Stimulated activated CD8-positive, alpha-beta memory T cell treated with anti-CD3 and anti-CD28 coated beads, Interleukin-12 subunit alpha, Interleukin-12 subunit beta, amount 100 ng/mL, for 1 hour (primary cell): ENCODE results near the gene CMTR2.

Experiments
- DNase-seq: peaks from one replicate; pipeline ENCODE4 v3.0.0-alpha.2; 2020; ENCODE audit warnings: low read depth

CMTR2 gene

GRCh38 chr16:71276589-71277334 is 12.4 kb downstream of the CMTR2 start:
- no peak for DNase-seq

GRCh38 chr16:71273384-71273783 is 15.8 kb downstream of the CMTR2 start:
- no peak for DNase-seq

DNA sequence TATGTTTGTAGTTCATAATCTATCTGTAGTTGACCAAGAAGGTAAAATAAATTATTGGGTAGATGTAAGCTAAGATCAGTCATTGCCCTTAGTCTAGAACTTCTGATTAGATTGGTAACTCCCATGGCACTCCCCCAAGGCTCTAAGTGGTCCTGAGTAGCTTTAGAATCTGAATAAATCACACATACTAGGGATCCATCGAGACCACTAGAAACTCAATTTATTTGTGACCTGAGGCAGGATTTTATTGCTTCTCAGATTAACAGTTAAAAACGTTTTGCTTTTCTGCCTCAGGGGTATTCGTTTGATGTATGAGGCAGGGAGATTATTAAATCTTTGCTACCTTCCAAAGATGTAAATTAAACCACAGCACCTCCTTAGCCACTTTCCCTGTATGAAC is 24.9 kb downstream of the CMTR2 start:
- DNase-seq, result no peak

- no peak for DNase-seq
These were observed 25.6 kb downstream of the CMTR2 start for GRCh38 chr16:71263582-71263981.

DNA sequence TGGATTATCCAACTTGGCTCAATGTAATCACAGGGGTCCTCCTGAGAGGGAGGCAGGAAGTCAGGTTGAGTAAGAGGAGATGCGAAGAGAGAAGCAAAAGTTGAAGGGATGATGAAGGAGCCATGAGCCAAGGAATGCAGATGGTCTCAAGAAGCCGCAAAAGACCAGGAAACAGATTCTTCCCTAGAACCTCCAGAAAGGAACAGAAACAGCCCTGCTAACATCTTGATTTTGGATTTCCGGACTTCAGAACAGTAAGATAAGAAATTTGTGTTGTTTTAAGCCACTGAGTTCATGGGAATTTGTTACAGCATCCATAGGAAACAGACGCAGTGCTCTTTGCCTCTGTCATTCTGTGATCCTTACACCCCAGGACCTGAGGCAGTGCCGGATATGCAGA is 26.8 kb downstream of the CMTR2 start:
- no peak for DNase-seq

- DNase-seq, result no peak
These were observed 28.2 kb downstream of the CMTR2 start for GRCh38 chr16:71260995-71261394.

DNA sequence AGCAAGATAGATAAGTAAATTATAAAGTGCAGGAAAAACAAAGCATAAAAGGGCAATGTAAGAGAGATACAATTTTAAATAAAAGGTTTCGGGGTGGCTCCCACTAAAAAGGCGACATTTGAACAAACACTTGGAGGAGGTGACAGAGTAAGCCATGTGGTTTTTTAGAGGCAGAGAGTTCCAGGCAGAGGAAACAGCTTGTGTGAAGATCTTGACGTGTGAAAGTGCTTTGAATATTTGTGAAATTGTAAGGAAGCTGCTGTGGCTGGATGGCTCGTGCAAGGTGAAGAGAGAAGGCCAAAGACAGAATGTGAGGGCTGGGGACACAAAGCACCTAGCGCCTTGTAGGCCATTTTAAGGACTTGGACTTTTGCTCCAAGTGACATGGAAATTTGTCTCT is 30.1 kb downstream of the CMTR2 start:
- DNase-seq, result no peak

GRCh38 chr16:71258372-71258771 is 30.8 kb downstream of the CMTR2 start:
- no peak for DNase-seq

DNA sequence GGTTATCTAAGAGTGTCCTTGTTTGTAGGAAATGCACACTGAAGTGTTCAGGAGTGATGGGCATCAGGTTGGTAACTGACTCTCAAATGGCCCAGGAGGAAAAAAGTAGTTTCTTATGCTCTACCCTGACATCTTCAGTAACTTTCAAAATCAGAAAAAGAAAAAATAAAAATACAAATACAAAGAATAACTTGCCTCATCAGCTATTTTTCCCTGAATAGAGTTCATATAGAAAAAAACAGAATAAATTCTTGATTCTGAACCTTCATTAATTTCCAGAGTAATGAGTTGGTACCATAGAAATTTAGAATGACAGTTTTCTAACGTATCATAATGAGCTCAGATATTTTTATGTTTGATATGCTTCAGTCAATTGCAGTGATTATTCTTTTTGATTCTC is 31.4 kb downstream of the CMTR2 start:
- DNase-seq, result no peak

- DNase-seq, result no peak
These were observed 33.5 kb downstream of the CMTR2 start for GRCh38 chr16:71255721-71256120.

GRCh38 chr16:71254832-71255525 is 34.2 kb downstream of the CMTR2 start:
- DNase-seq, result no peak

DNA sequence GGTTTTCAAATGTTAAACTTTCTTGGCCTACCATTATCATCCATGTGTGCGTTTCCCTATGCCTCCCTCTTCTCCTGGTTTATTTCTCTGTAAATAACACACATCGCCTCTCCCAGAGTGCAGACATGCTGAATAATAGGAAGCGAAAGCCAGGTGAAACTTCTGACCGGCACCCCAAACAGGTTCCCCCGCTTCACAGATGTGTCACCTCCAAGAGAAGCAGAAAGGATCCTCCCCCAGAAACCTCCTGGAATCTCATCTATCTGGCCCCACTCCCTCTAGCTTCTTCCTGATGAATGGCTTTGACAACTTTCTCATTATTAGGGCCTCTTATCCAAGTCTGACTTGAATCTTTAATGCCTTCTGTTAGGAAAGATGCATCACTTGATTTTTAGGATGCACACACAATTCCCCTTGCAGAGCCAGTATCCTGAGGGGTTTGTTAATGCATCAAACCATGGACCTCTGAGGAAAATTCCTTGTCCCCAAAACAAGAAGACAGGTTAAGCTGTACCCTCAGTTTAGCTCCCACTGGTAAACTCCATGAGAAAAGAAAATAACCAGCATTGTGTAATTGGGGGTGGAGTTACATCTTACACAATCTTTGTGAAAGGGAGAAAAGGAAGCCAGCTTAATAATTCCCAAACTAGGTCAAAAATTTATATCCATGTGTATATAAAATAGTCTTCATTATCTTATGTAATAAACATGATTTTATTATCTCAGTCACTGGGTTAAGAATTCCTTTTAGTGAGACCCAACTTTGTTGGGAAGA is 38.6 kb downstream of the CMTR2 start:
- DNase-seq, result no peak

DNA sequence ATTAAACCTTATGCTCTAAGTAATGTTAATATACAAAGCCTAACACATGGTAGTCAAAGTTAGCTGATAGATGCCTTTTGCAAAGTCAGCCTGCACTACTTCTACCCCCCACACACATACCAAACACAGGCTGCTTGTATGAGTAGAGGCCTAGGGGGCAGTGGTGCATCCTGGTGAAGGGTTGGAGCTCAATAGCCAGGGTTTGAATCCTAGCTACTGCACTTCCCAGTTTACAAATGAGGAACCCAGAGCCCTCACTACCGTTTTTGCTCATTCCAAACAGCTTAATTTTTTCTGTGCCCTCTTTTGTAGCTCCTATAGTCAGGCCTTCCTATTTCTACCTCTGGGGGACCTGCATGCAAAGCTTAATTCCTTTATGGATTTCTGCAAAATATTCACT is 39.8 kb downstream of the CMTR2 start:
- DNase-seq, result no peak

- DNase-seq, result no peak
These were observed 41.7 kb downstream of the CMTR2 start for GRCh38 chr16:71247478-71247877.

DNA sequence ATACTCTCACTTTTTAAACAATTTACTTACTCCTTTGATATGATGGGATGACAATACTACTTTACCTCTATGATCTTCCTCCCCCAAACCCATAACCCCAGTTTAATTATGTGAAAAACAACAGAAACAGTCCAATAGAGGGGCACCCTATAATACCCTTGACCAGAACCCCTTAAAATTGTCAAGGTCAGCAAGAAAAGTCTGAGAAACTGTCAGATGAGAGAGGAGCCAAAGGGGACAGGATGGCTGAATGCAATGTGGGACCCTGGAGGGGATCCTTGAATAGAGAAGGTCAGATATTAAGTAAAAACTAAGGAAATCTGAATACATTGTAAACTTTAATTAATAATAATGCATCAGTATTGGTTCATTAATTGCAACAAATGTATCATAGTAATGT is 42.9 kb downstream of the CMTR2 start:
- no peak for DNase-seq

DNA sequence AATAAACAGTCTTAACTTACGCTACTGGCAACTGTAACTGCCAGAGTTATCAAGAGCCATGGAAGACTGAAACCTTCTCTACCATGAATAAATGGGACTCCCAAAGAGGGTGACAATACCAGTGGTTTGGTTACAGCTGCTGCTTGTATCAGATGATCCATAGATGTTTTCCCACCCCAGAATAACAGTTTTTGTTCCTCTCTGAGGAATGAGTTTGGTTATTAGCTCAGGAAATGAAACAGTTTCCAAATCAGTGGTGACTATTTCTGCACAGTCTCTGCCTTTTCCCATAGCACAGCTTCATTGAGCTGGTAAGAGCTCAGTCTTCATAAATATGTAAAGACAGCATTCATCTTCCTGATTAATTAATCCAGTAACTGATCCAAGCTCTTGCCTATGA is 44.7 kb downstream of the CMTR2 start:
- DNase-seq, result no peak

- no peak for DNase-seq
These were observed 46.6 kb downstream of the CMTR2 start for GRCh38 chr16:71242601-71243000.

DNA sequence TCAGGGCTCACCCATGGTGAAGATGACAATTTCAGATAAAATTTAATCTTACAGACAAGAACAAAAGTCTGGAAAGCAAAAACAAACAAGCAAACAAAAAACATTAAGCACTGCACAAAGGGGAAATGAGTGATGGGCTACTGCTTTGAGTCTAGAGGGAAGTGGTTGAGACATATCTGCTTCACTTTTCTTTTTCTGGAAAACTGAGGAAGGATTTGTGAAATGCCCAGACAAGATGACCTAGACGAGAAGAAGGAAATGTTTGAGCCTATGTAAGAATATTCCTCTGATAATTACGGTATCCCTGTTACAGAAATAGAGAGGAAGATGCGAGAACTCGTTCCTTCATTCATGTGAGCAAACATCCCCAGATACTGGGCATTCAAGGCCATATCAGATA is 47.2 kb downstream of the CMTR2 start:
- DNase-seq, result no peak
